HG03520 (cell line): Measurements from ENCODE around the gene HSPB2.
"Not testable (repeated sequence)": the region's sequence is repeated elsewhere in the genome, so short reads cannot be mapped to it uniquely, and the experiment has no call there.

Experiments
- ATAC-seq: cut with Tn5 transposase; IDR thresholded peaks from one replicate; pipeline ENCODE4 v1.9.1; 2021; ENCODE audit warnings: mild to moderate bottlenecking, moderate library complexity; ENCODE audit not compliant: unreplicated experiment

The HSPB2 gene

GRCh38 chr11:111913031-111913861 is 712 bp downstream of the HSPB2 start:
- ATAC-seq, result no peak

- ATAC-seq, result no peak
Measured at GRCh38 chr11:111913997-111914396, 1.5 kb downstream of the HSPB2 start.

- no peak for ATAC-seq
Measured at GRCh38 chr11:111916768-111917167, 4.2 kb downstream of the HSPB2 start.

GRCh38 chr11:111917312-111917711 is 4.8 kb downstream of the HSPB2 start:
- no peak for ATAC-seq

GRCh38 chr11:111917788-111918187 is 5.3 kb downstream of the HSPB2 start:
- no peak for ATAC-seq

GRCh38 chr11:111918390-111919256 is 6.1 kb downstream of the HSPB2 start, which contains the start of gene C11orf52:
C11orf52 (plus strand) TSS chr11:111918913; CDS start chr11:111918973, 60 bp downstream.
- ATAC-seq, result no peak

GRCh38 chr11:111920908-111921307 is 8.4 kb downstream of the HSPB2 start:
- no peak for ATAC-seq

- no peak for ATAC-seq
Measured at GRCh38 chr11:111921541-111922230, 9.2 kb downstream of the HSPB2 start.

- no peak for ATAC-seq
Measured at GRCh38 chr11:111922803-111923202, 10.3 kb downstream of the HSPB2 start.

GRCh38 chr11:111923351-111923788 is 10.8 kb downstream of the HSPB2 start:
- ATAC-seq, result no peak

GRCh38 chr11:111923951-111924350 is 11.4 kb downstream of the HSPB2 start:
- no peak for ATAC-seq

GRCh38 chr11:111925953-111926352 is 13.4 kb downstream of the HSPB2 start:
- ATAC-seq, result no peak

GRCh38 chr11:111926505-111927391 is 14.2 kb downstream of the HSPB2 start:
- ATAC-seq, result peak; percentile 93

GRCh38 chr11:111930472-111930871 is 17.9 kb downstream of the HSPB2 start:
- no peak for ATAC-seq

- no peak for ATAC-seq
Measured at GRCh38 chr11:111932611-111932950, 20.0 kb downstream of the HSPB2 start.

- not testable (repeated sequence) for ATAC-seq
Measured at GRCh38 chr11:111933176-111933575, 20.6 kb downstream of the HSPB2 start.

- ATAC-seq, result no peak
Measured at GRCh38 chr11:111933872-111934271, 21.3 kb downstream of the HSPB2 start.

- ATAC-seq, result no peak
Measured at GRCh38 chr11:111934306-111934705, 21.8 kb downstream of the HSPB2 start.

- no peak for ATAC-seq
Measured at GRCh38 chr11:111935317-111936039, 22.9 kb downstream of the HSPB2 start.
